ENCODE data around the gene ZNF473.

Gene ZNF473

DNA sequence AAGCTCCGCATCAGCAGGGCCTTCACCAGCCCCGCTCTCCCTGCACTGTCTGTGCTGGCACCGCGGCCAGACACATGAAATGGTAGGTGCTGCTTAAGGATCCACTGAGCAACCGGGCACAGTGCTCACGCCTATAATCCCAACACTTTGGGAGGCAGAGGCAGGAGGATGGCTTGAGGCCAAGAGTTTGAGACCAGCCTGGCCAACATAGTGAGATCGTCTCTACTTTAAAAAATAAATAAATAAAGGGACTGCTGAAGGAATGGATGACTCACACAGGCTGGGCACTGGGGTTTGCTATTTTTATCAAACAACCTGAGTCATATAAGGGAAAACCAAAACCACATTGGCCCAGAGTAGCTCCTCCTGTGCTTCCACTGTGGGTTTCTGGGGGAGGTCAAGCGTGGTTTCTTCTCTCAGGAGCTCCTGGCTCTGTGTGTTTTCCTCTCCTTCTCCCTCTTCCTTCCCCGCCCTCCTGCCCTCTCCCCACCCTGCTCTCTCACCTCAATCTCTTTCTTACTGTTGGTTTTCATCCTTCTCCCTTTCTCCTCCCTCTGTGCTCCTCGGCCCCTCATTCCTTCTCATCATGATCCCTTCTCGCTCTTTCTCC, 21.9 kb upstream of the ZNF473 start:
- no peak for DNase-seq

DNA sequence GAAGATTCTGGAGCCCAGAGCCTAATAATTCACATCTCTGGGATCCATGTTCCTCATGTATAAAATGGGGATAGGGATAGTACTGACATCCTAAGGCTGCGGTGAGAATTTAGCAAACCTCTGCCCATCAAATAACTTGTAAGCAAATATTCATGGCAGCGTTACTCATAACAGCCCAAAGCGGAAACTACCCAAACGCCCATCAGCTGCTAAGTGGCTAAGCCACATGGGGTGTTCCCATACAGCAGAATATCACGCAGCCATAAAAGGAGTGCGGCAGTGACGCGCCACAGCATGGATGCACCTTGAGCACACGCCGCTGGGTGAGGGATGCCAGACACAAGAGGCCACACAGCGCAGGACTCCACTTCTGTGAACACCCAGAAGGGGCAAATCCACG, 20.4 kb upstream of the ZNF473 start:
- DNase-seq = no peak

GRCh38 chr19:50007170-50007569, 18.6 kb upstream of the ZNF473 start:
- no peak for DNase-seq

DNA sequence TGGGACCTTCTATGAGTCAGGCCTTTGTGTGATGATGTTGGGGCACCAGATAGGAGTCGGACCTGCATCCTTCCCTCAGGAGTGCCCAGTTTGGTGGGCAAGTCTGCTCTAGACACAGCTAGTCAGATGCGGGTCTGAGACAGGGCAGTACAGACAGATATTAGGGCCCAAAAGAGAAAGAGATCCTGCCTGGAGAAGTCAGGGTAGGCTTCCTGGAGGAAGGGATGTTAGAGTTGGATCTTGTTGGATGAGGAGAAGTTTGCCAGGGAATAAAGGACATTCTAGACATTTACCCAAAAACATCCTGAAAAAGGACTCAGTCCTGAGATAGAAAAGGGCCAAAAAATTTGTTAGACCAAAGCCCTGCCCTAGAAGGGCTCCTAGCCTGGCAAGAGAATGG, 17.9 kb upstream of the ZNF473 start:
- DNase-seq = no peak

GRCh38 chr19:50008532-50008931, 17.3 kb upstream of the ZNF473 start:
- DNase-seq = no peak

GRCh38 chr19:50016225-50016807, 9.5 kb upstream of the ZNF473 start:
- no peak for DNase-seq

GRCh38 chr19:50020481-50020880, 5.3 kb upstream of the ZNF473 start:
- no peak for DNase-seq

GRCh38 chr19:50022823-50023222, 3.0 kb upstream of the ZNF473 start:
- no peak for DNase-seq

DNA sequence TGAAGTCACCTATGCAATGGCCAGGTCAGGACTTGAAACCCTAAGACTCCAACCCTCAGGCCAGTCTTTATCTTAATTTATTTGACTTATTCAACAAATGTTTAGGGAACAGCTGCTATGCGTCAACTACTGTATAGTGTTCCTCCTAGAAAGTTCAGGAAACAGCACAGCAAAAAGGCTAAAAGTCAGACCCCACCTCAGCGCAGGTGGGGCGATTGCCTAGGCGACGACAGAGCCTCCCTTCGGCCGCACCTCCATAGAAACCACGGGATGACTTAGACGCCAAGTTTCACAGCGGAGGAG, 1.1 kb upstream of the ZNF473 start:
- no peak for DNase-seq

DNA sequence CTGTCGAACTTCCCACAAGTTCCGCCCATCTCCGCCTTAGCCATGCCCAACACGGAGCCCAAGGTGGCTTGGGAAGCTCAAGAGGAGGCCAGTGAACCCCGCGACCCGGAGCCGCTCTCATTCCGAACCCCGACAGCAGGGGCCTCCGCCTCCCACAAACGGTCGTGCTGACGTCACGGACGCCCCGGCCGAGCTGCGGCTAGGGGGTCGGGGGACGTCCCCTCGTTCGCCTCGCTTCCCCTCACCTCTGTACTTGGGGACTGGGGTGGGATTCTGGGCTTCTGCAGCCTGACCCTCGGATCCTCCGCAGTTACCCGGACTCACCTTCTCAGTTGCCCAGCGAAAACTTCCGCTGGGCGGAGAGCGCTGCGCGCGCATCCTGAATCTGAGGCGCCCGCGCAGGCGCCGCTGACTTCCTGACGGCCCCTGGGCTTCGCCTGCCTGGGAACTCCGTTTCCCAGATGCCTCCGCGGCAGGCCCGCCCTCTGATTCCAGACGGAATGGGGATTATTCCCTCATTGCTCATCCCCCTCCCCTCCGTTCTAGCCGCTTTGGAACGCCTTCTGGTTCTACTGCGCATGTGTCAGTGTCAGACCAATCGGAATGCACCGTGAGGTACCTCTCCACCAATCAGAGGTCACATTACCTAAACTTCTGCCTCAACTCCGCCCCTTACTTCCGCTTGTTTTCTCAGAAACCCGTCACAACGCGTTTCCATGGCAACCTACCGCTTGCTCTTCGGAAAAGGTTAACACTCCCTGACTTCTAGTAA, 597 bp upstream of the ZNF473 start, which contains the start of gene VRK3:
Gene VRK3, minus strand, starts transcription at position 351 of the 772 bp plus-strand sequence. CDS start 9,210 bp downstream, outside the sequence.
- DNase-seq = peak; percentile 99

GRCh38 chr19:50026550-50026906, 723 bp downstream of the ZNF473 start:
- DNase-seq = no peak

DNA sequence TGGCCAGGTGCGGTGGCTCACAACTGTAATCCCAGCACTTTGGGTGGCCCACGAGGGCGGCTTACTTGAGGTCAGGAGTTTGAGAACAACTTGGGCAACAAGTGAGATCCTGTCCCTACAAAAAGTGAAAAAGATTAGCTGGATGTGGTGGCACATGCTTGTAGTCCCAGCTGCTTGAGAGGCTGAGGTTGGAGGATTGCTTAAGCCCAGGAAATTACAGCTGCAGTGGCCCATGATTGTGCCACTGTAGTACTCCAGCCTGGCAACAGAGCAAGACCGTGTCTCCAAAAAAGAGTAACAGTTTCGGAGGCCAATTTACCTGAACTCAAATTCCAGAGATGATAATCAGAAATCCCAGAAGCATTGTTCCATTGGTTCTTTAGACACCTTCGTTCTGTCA, 4.4 kb downstream of the ZNF473 start:
- DNase-seq = no peak

GRCh38 chr19:50030937-50031336, 5.1 kb downstream of the ZNF473 start:
- no peak for DNase-seq

DNA sequence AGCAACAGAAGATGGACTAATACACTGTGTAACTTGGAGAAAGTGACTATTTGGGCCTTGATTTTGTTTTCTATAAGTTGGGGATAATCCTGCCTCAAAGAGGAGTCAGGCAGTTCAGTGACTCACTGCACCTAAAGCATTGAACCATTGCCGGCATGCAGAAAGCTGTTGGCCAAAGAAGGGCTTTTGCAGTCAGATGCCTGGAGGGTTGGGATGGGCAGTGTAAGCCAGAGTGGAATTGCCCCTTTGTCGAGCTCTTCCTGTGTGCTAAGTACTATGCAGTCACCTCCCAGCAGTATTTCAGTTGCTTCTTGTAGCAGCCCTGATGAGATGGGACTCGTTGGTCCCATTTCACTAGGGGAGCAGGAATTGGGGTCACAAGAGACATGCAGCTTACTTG, 11.1 kb downstream of the ZNF473 start:
- no peak for DNase-seq

DNA sequence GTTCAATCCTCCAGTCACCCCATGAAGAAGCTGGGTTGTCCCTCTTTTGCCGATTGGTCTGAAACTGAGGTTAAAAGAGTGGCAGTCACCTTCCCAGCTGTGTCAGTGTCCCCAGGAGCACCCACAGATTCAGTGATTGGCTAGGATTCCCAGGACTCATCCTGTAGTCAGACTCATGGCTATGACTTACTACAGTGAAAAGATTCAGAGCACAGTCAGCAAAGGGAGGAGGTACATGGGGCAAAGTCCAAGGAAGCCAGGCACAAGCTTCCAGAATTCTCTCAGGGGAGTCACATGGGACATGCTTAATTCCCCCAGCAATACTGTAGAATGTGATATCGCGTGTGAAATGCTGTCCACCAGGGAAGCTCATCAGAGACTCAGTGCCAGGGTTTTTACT, 14.2 kb downstream of the ZNF473 start:
- no peak for DNase-seq

GRCh38 chr19:50040967-50041366, 15.2 kb downstream of the ZNF473 start:
- DNase-seq = no peak

DNA sequence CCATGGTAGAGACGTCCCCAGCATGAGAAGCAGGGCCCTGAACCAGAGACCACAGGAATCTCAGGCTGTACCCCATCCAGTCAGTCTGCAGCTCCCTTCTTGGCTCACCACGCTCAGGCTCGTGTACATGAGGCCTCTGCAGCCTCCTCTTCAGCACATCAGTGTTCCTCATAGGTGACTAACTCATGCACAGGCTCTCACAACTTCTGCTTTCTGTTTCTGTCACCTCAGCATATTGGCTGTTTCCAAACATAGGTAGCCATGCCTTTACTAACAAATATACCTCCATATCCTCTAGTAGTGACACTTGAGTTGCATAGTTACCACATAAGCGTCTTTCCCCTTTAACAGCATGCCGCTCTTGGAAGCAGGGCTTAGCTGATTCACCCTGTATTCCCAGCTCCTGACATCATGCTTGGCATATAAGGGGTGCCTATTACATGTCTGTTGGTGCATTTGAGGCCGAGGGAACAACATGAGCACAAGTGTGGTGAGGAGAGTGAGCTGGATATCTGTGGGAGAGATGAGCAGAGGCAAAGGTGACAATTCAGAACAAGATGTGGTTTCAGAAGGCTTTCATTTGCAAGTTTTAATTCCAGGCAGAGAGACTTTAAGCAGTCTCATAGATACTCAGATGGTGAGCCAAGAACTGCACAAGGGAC, 16.7 kb downstream of the ZNF473 start:
- DNase-seq = no peak

DNA sequence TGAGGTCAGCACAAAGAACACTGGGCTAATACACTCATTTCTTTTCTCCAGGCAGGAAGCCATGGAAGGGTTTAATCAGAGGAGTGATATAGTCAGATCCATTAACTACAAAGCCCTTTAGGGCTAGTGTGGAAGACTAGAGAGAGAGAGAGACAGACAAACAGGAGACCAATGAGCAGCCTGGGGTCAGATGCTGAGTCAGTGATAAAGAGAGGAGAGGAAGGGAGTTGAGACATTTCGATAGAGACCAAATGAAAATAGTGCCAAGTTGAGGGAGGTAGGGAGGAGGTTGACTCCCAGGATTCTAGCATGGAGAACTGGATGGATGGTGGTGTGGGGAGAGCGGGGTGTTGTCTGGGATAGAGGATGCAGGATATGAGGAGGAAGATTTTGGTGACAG, 18.2 kb downstream of the ZNF473 start:
- DNase-seq = no peak

GRCh38 chr19:50044922-50045321, 19.1 kb downstream of the ZNF473 start:
- no peak for DNase-seq

DNA sequence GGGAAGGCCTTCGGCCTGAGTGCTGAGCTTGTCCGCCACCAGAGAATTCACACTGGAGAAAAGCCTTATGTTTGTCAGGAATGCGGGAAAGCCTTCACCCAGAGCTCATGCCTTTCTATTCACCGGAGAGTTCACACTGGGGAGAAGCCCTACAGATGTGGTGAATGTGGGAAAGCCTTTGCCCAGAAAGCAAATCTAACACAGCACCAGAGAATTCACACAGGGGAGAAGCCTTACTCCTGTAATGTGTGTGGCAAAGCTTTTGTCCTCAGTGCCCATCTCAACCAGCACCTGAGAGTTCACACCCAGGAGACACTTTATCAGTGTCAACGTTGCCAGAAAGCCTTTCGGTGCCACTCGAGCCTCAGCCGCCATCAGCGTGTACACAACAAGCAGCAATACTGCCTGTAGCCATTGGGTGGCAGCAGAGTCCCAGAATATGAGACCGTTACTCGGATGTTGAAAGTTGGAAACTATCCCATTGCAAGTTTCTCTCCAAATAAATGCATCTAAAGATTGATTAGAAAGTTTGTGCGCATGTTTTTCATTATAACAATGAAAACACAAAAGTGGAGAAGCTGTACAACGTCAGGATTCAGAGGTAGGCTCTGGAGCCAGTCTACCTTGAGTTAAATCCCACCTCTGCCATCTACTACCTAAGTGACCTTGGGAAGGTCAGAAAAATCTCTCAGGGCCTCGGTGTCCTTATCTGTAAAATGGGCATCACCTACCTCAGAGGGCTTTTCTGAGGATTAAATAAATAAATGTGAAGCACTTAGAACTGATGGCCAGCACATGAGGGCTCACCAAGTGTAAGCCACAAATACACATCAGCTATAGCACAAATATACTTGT, 21.1 kb downstream of the ZNF473 start:
- DNase-seq = peak; percentile 53

GRCh38 chr19:50047671-50048070, 21.9 kb downstream of the ZNF473 start:
- no peak for DNase-seq

- peak; percentile 89 for DNase-seq
These were observed 24.8 kb downstream of the ZNF473 start for GRCh38 chr19:50050406-50051227.

Measured in NCI-H1105 (cell line).